PC-9 (cell line): ENCODE data around the gene TRIM3. TPM values are rescaled to one million over a fixed set of nuclear protein-coding genes. Genes with fewer than 3 reads are reported as not detected.

Experiments
- BruUV-seq: library from RNA; stranded (reverse); fragments of 400-500 nt; replicated peaks from 2 replicates; lab custom pipeline; 2021; lab: Mats Ljungman, UMichigan
- CTCF ChIA-PET: fragments of 300-600 bp; sonication (Branson Sonifier 250); formaldehyde crosslinking; loops from one replicate; lab custom pipeline; 2022; ENCODE audit warnings: antibody characterized with exemption; lab: Charles Lee
- POLR2A ChIA-PET: fragments of 300-600 bp; sonication (Branson Sonifier 250); formaldehyde crosslinking; loops from one replicate; lab custom pipeline; 2022; ENCODE audit warnings: antibody characterized with exemption; ENCODE audit not compliant: unreplicated experiment; lab: Charles Lee
- DNase-seq, 2 experiments: peaks; one replicate each; pipeline versions ENCODE4 v3.0.0 to v3.0.0-alpha.2; 2015 to 2022; ENCODE audit warnings: mixed read lengths in 1 of 2
- H2AFZ ChIP-seq: fragments of 200-600 bp; sonication (generic); 2 replicates; pipeline ENCODE4 v1.8.1; 2017; ENCODE audit warnings: antibody characterized with exemption
- H3F3A ChIP-seq: fragments of 200-600 bp; sonication (generic); 2 replicates; pipeline ENCODE4 v1.8.1; 2017; ENCODE audit warnings: antibody characterized with exemption, mild to moderate bottlenecking, low read depth; ENCODE audit not compliant: insufficient read depth
- H3K27ac ChIP-seq: fragments of 200-600 bp; sonication (generic); 2 replicates; pipeline ENCODE4 v1.6.1; 2016; ENCODE audit warnings: mixed run types
- H3K27me3 ChIP-seq: fragments of 200-600 bp; sonication (generic); 2 replicates; pipeline ENCODE4 v1.6.1; 2016; ENCODE audit warnings: low read depth, mixed run types; ENCODE audit not compliant: insufficient read depth
- H3K36me3 ChIP-seq: fragments of 200-600 bp; sonication (generic); 2 replicates; pipeline ENCODE4 v1.6.1; 2016; ENCODE audit warnings: low read depth, mixed run types
- H3K4me1 ChIP-seq: fragments of 200-600 bp; sonication (generic); replicated peaks from 2 replicates; pipeline ENCODE4 v1.6.1; 2016; ENCODE audit warnings: mixed run types; ENCODE audit not compliant: insufficient read depth
- H3K4me2 ChIP-seq: fragments of 200-600 bp; sonication (generic); 2 replicates; pipeline ENCODE4 v1.6.1; 2017; ENCODE audit warnings: mixed run types
- H3K4me3 ChIP-seq: fragments of 200-600 bp; sonication (generic); 2 replicates; pipeline ENCODE4 v1.6.1; 2016; ENCODE audit warnings: mixed run types
- H3K79me2 ChIP-seq: fragments of 200-600 bp; sonication (generic); 2 replicates; pipeline ENCODE4 v1.6.1; 2017; ENCODE audit warnings: low read depth, mixed run types
- H3K9me2 ChIP-seq: fragments of 200-600 bp; sonication (generic); 2 replicates; pipeline ENCODE4 v1.8.1; 2017; ENCODE audit warnings: mild to moderate bottlenecking; ENCODE audit not compliant: insufficient read depth
- H3K9me3 ChIP-seq: fragments of 200-600 bp; sonication (generic); 2 replicates; pipeline ENCODE4 v1.8.1; 2016; ENCODE audit warnings: low read depth; ENCODE audit not compliant: insufficient read depth
- H4K20me1 ChIP-seq: fragments of 200-600 bp; sonication (generic); 2 replicates; pipeline ENCODE4 v1.8.1; 2017; ENCODE audit not compliant: insufficient read depth
- EZH2 ChIP-seq: fragments of 200-600 bp; sonication (generic); IDR thresholded peaks from 2 replicates; pipeline ENCODE4 v1.8.0; 2017; ENCODE audit warnings: antibody characterized with exemption, low read depth
- intact Hi-C: fragments of 100-400 bp; cut with micrococcal nuclease; formaldehyde crosslinking; loops from one replicate; pipeline ENCODE4 v1.10.0; 2022; ENCODE audit not compliant: unreplicated experiment
- total RNA-seq: library from RNA; stranded (reverse); gene quantifications from 2 replicates; pipeline ENCODE4 v1.2.3, GENCODE V29; 2021
- TF ChIP-seq, protein P1 (sequence below): fragments of 200-600 bp; sonication (generic); conservative IDR thresholded peaks from 2 replicates; pipeline ENCODE4 v1.6.1; 2017; ENCODE audit warnings: mixed run types, antibody characterized with exemption, mild to moderate bottlenecking, moderate library complexity

The TRIM3 gene
- total RNA-seq, 1 experiment from 2014 or later = 9.0 TPM

DNA sequence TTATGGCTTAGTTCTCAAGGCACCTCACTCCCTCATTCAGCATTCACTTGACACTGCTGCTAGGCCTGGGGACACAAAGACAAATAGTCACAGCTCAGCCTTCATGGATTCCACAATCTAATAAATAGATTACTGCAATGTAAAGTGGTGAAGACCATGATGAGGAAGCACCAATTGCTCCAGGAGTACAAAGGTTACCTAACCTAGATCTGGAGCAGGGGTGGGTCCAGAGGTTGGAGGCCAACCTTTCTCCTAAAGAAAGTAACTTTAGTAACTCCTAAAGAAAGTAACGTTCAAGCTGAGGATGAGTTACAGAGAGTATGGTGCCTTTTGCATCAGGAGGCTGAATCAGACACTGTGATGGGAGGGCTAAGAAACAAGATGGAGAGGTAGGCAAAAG, 4.1 kb downstream of the TRIM3 start:
- H2AFZ ChIP-seq = no peak overlapping the region
- H3K4me2 ChIP-seq = no peak overlapping the region

DNA sequence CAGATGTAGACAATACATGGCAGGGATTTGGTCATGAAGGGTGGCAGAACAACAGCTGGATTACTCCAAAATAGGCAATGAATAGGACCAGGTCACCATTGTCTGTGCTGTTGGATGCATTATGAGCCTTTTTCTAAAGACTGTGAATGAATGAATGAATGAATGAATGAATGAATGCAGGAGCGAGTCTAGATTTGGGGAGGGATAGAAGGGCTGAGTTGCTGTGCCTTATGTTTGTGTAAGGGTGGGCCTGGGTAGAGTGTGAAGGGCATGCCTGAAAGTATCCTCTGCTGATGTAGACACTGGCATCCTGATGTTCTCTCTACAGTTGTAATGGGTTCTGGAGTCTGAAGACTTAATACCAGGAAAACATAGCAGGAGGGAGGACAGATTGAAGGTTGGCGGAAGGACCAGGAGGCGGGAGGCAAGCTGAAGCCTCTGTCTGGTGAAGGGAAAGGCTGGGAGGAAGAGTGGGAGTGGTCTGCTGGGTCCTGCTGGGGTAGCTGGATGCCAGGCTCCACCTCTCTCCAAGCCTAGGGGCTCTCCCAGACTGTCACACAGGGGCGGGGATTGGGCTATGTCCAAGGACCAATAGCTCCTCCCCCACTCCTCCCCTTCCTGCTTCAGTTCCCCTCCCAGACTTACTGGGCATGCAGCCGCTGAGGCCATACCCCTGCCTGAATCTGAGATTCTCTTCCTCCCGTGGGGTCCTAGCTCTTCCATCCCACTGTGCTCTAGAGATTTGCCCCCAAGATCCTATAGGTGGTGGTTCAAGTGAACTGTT, 4.8 kb downstream of the TRIM3 start:
- no peak overlapping the region for H3K27ac ChIP-seq
- TF ChIP-seq, protein P1, sequence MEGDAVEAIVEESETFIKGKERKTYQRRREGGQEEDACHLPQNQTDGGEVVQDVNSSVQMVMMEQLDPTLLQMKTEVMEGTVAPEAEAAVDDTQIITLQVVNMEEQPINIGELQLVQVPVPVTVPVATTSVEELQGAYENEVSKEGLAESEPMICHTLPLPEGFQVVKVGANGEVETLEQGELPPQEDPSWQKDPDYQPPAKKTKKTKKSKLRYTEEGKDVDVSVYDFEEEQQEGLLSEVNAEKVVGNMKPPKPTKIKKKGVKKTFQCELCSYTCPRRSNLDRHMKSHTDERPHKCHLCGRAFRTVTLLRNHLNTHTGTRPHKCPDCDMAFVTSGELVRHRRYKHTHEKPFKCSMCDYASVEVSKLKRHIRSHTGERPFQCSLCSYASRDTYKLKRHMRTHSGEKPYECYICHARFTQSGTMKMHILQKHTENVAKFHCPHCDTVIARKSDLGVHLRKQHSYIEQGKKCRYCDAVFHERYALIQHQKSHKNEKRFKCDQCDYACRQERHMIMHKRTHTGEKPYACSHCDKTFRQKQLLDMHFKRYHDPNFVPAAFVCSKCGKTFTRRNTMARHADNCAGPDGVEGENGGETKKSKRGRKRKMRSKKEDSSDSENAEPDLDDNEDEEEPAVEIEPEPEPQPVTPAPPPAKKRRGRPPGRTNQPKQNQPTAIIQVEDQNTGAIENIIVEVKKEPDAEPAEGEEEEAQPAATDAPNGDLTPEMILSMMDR = no peak
- no peak for TF ChIP-seq EZH2

More for the DNA sequence above, 4.1 kb downstream of the TRIM3 start:
- Histone ChIP-seq H3F3A (peaks cover 6% of the 10 kb centered on the region), H3K27ac (no peak overlapping the region), H3K9me3 (no peaks in the 10 kb centered on the region), H3K79me2 (no peaks in the 10 kb centered on the region), H4K20me1 (no peaks in the 10 kb centered on the region), H3K4me3 (no peak overlapping the region), H3K9me2 (no peaks in the 10 kb centered on the region), H3K27me3 (no peaks in the 10 kb centered on the region), H3K4me1 (no peaks in the 10 kb centered on the region), H3K36me3 (no peaks in the 10 kb centered on the region)
- POLR2A ChIA-PET = interaction anchor here (0.6 kb wide), 1 partner anchor 16 kb away, joined by 9 read pairs; no protein-coding TSS in a partner anchor
- DNase-seq = no peak
- intact Hi-C loops = no loop called here
- TF ChIP-seq, protein P1 = no peak
- no peak for TF ChIP-seq EZH2
- CTCF ChIA-PET = no interaction called here
- BruUV-seq = no TSS peak

DNA sequence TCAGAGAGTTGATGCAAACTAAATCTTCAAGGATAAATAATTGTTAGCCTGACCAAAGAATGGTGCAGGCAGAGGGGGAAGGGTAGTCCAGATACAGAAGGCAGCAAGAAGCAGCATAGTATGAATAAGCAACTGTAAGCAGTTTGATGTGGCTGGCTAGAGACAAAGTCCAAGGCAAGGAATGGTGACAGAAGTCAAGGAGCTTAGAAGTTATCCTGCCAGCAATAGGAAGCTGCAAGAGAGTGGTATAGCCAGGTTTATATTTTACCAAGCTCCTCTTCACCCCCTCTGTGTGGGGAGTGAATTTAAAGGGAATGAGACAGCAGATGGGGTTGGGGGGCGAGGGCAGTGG, 14.7 kb downstream of the TRIM3 start:
- Histone ChIP-seq H3K27me3 (no peaks in the 10 kb centered on the region), H3K79me2 (no peaks in the 10 kb centered on the region), H3K4me3 (no peak overlapping the region), H2AFZ (no peak overlapping the region), H3K4me1 (peaks cover 5% of the 10 kb centered on the region; the same call in 1 of the 2 replicates), H4K20me1 (no peaks in the 10 kb centered on the region), H3K27ac (no peak overlapping the region), H3F3A (no peaks in the 10 kb centered on the region), H3K9me3 (no peaks in the 10 kb centered on the region), H3K9me2 (no peaks in the 10 kb centered on the region), H3K36me3 (no peaks in the 10 kb centered on the region), H3K4me2 (no peak overlapping the region)
- POLR2A ChIA-PET = no interaction called here
- no peak for TF ChIP-seq EZH2
- TF ChIP-seq, protein P1 = no peak
- BruUV-seq = no TSS peak
- intact Hi-C loops = no loop called here
- DNase-seq = no peak
- CTCF ChIA-PET = no interaction called here

More for the DNA sequence above, 4.8 kb downstream of the TRIM3 start:
- H3K4me1 ChIP-seq = no peaks in the 10 kb centered on the region
- no peak overlapping the region for H3K4me3 ChIP-seq
- no peaks in the 10 kb centered on the region for H3K9me2 ChIP-seq
- no peak for DNase-seq
- BruUV-seq = no TSS peak
- no peaks in the 10 kb centered on the region for H3K27me3 ChIP-seq
- no peak overlapping the region for H2AFZ ChIP-seq
- no peaks in the 10 kb centered on the region for H4K20me1 ChIP-seq
- H3K79me2 ChIP-seq = no peaks in the 10 kb centered on the region
- CTCF ChIA-PET = no interaction called here
- intact Hi-C loops = no loop called here
- H3F3A ChIP-seq = no peaks in the 10 kb centered on the region; the same call in 1 of the 2 replicates
- no peaks in the 10 kb centered on the region for H3K9me3 ChIP-seq
- no peak overlapping the region for H3K4me2 ChIP-seq
- POLR2A ChIA-PET = no interaction called here
- no peaks in the 10 kb centered on the region for H3K36me3 ChIP-seq
